ACHN (cell line): ENCODE results near the gene ABHD5.
"Not testable (repeated sequence)": the region's sequence is repeated elsewhere in the genome, so short reads cannot be mapped to it uniquely, and the experiment has no call there.

Experiments
- DNase-seq: peaks from one replicate; pipeline ENCODE4 v3.0.0-alpha.2; 2015
- in situ Hi-C: cut with HindIII; loops from 2 replicates; pipeline ENCODE4 v1.10.0; 2017; ENCODE audit warnings: low sequenced_read_pairs, low pct_ligation_motif_present, low pct_unique_long_range_greater_than_20kb

ABHD5 gene

GRCh38 chr3:43690400-43691119 lies at the start of gene ABHD5:
TSS of gene ABHD5 (plus strand) at chr3:43690938. CDS start at chr3:43690993, 55 bp downstream.
- peak; percentile 94 for DNase-seq
- in situ Hi-C loops = no loop called here

- no peak for DNase-seq
- in situ Hi-C loops = no loop called here
Measured at GRCh38 chr3:43641306-43642114, 49.2 kb upstream of the ABHD5 start.

GRCh38 chr3:43644443-43644842 lies 46.3 kb upstream of the ABHD5 start:
- in situ Hi-C loops = no loop called here
- DNase-seq = no peak

- in situ Hi-C loops = no loop called here
- peak; percentile 41 for DNase-seq
Measured at GRCh38 chr3:43647331-43648166, 43.2 kb upstream of the ABHD5 start.

- in situ Hi-C loops = no loop called here
- no peak for DNase-seq
Measured at GRCh38 chr3:43648957-43649356, 41.8 kb upstream of the ABHD5 start.

- in situ Hi-C loops = no loop called here
- peak; percentile 30 for DNase-seq
Measured at GRCh38 chr3:43649365-43649968, 41.3 kb upstream of the ABHD5 start.

GRCh38 chr3:43650345-43650744 lies 40.4 kb upstream of the ABHD5 start:
- in situ Hi-C loops = no loop called here
- DNase-seq = no peak

GRCh38 chr3:43656390-43656789 lies 34.3 kb upstream of the ABHD5 start:
- DNase-seq, in situ Hi-C loops: not testable (repeated sequence)

GRCh38 chr3:43659250-43659880 lies 31.4 kb upstream of the ABHD5 start:
- in situ Hi-C loops = no loop called here
- DNase-seq = no peak

- in situ Hi-C loops, DNase-seq: not testable (repeated sequence)
Measured at GRCh38 chr3:43661376-43661775, 29.4 kb upstream of the ABHD5 start.

- DNase-seq, in situ Hi-C loops: not testable (repeated sequence)
Measured at GRCh38 chr3:43665011-43665410, 25.7 kb upstream of the ABHD5 start.

GRCh38 chr3:43670635-43671522 lies 19.9 kb upstream of the ABHD5 start:
- in situ Hi-C loops = no loop called here
- DNase-seq = no peak

- no peak for DNase-seq
- in situ Hi-C loops = no loop called here
Measured at GRCh38 chr3:43674345-43675085, 16.2 kb upstream of the ABHD5 start.

GRCh38 chr3:43675593-43675992 lies 15.1 kb upstream of the ABHD5 start:
- in situ Hi-C loops = no loop called here

GRCh38 chr3:43676441-43676840 lies 14.3 kb upstream of the ABHD5 start:
- in situ Hi-C loops = no loop called here

More at GRCh38 chr3:43675593-43675992, 15.1 kb upstream of the ABHD5 start:
- DNase-seq = no peak

GRCh38 chr3:43678375-43678774 lies 12.4 kb upstream of the ABHD5 start:
- not testable (repeated sequence) for DNase-seq

More at GRCh38 chr3:43676441-43676840, 14.3 kb upstream of the ABHD5 start:
- DNase-seq = no peak

More at GRCh38 chr3:43678375-43678774, 12.4 kb upstream of the ABHD5 start:
- in situ Hi-C loops = not testable (repeated sequence)
